CD4-positive, CD25-positive, alpha-beta regulatory T cell (primary cell): Measurements from ENCODE around the gene VWA3A. TPM values are rescaled to one million over a fixed set of nuclear protein-coding genes. Genes with fewer than 3 reads are reported as not detected.

Source experiments
- ATAC-seq, 2 donors: fragments of 150-1000 bp; cut with Tn5 transposase; one replicate each; pipeline ENCODE4 v1.10.0; 2021; ENCODE audit warnings: low read depth in 2 of 2, moderate number of reproducible peaks in 2 of 2, moderate library complexity in 1 of 2
- DNase-seq, 3 donors: peaks; one replicate each; pipeline versions ENCODE4 v3.0.0 to v3.0.0-alpha.2; 2012 to 2022; ENCODE audit warnings: mixed read lengths in 1 of 3
- H3K27ac ChIP-seq: one replicate; pipeline ENCODE4 v1.7.0; 2013; ENCODE audit warnings: mild to moderate bottlenecking, low read length; ENCODE audit not compliant: insufficient read depth, poor library complexity, severe bottlenecking
- H3K27me3 ChIP-seq: one replicate; pipeline ENCODE4 v1.7.0; 2013; ENCODE audit warnings: low read length; ENCODE audit not compliant: control insufficient read depth, insufficient read depth
- H3K36me3 ChIP-seq: one replicate; pipeline ENCODE4 v1.7.0; 2013; ENCODE audit warnings: mild to moderate bottlenecking, low read length, moderate library complexity; ENCODE audit not compliant: control insufficient read depth, insufficient read depth
- H3K4me1 ChIP-seq: 2 replicates; pipeline ENCODE4 v1.7.0; 2013; ENCODE audit warnings: mild to moderate bottlenecking, low read length; ENCODE audit not compliant: insufficient read depth, control insufficient read depth, poor library complexity, severe bottlenecking
- H3K4me3 ChIP-seq: one replicate; pipeline ENCODE4 v1.7.0; 2013; ENCODE audit warnings: low read depth, mild to moderate bottlenecking, low read length, moderate library complexity
- H3K9me3 ChIP-seq, 2 experiments: 1 replicate in 1 of 2; 2 replicates in 1 of 2; pipeline ENCODE4 v1.7.0; 2013; ENCODE audit warnings: low read length in 2 of 2, mild to moderate bottlenecking in 1 of 2, moderate library complexity in 1 of 2; ENCODE audit not compliant: control insufficient read depth in 2 of 2
- H3K27ac Mint-ChIP-seq, 3 donors: one replicate each; pipeline ENCODE4 v1.8.0; 2020 to 2022; ENCODE audit warnings: mild to moderate bottlenecking in 3 of 3, mixed read lengths in 3 of 3, moderate library complexity in 2 of 3
- H3K27me3 Mint-ChIP-seq: one replicate; pipeline ENCODE4 v1.8.0; 2022; ENCODE audit warnings: mild to moderate bottlenecking, mixed read lengths
- H3K36me3 Mint-ChIP-seq: one replicate; pipeline ENCODE4 v1.8.0; 2020; ENCODE audit warnings: mixed read lengths
- H3K4me1 Mint-ChIP-seq, 4 donors: one replicate each; pipeline ENCODE4 v1.8.0; 2020 to 2022; ENCODE audit warnings: mixed read lengths in 4 of 4, mild to moderate bottlenecking in 1 of 4
- H3K4me3 Mint-ChIP-seq, 4 donors: one replicate each; pipeline ENCODE4 v1.8.0; 2020 to 2022; ENCODE audit warnings: mild to moderate bottlenecking in 4 of 4, mixed read lengths in 4 of 4, moderate library complexity in 3 of 4
- H3K9me3 Mint-ChIP-seq, 7 donors: one replicate each; pipeline ENCODE4 v1.8.0; 2020 to 2022; ENCODE audit warnings: mixed read lengths in 7 of 7, mild to moderate bottlenecking in 3 of 7, moderate library complexity in 2 of 7
- polyA plus RNA-seq, 4 donors: library from polyadenylated mRNA; unstranded; fragments of 300-500 nt; fragmentation: Illumina TruSeq; gene quantifications; one replicate each; pipeline ENCODE4 v1.2.3, GENCODE V29; 2021
- total RNA-seq: library from RNA; stranded (reverse); gene quantifications from one replicate; pipeline ENCODE4 v1.2.3, GENCODE V29; 2022

The VWA3A gene
- total and polyA plus RNA-seq, 5 donors from 2014 or later = 0.37 TPM; not detected in 4

DNA sequence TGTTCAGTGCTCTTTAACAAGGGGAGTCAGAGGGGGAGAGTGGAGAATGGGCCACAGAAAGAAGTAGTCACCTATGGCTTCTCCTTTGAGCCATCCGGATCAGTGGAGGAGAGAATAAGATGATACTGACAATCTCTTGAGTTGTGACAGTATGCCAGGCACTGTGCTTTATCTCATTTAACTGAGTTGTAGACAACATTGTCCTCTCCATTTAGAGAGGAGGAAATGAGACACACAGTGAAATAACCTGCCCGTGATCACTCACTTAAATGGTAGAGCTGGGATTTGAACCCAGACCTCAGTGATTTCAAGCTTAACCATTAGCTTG lies 95.9 kb downstream of the VWA3A start:
- no peaks in the 10 kb centered on the region for H3K36me3 Mint-ChIP-seq
- Histone ChIP-seq H3K4me3 (no peak overlapping the region), H3K27ac (peak overlapping the region; percentile 100), H3K36me3 (no peaks in the 10 kb centered on the region), H3K9me3 (no peaks in the 10 kb centered on the region), H3K4me1 (peaks cover 42% of the 10 kb centered on the region), H3K27me3 (no peaks in the 10 kb centered on the region)
- no peak for ATAC-seq
- no peak for DNase-seq
- H3K27me3 Mint-ChIP-seq = no peaks in the 10 kb centered on the region
- peak overlapping the region in 3 of 4 donors; percentile 89 to 97 (median 95) for H3K4me3 Mint-ChIP-seq
- H3K27ac Mint-ChIP-seq = peak overlapping the region; percentile 100
- no peaks in the 10 kb centered on the region for H3K9me3 Mint-ChIP-seq
- peaks cover 14 to 53% (median 22%) of the 10 kb centered on the region in 4 donors for H3K4me1 Mint-ChIP-seq

DNA sequence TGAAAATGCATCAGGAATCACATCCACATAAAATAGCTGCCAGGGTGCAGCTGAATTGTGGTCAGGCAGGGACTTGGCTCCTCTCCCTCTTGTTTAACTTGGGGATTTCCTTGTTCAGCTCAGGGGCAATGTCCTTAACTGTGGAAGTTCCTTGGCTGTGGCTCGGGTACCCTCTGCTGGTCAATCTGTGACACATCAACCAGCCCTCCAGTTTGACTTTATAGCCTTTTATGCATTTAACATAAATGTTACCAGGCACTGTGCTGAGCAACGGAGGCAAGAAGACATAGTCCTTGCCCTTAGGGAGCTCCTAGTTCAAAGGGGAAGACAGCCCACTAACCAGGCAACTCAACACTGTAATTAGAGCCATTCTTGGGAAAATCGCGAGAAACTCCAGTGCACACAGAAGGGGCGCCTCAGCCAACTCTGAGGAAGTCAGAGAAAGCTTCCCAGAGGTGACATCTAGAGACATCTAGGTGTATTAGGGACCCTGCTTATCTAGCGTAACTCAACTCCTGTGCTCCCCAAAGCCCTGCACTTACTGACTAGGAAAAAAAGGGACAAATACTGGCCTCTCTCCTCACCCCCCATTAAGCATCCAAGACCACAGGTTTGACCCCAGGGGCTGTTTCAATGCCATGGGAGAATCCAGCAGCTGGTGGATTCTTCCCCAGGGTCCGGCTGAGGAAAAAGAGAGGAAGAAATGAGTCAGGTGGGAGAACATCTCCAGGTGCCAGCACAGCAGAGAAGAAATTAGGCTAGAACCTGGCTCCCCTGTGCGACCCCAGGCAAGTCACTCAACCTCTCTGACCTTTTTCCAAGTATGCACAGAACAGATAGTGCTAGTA lies 96.5 kb downstream of the VWA3A start:
- peaks cover 0 to 5% (median 0%) of the 10 kb centered on the region in 7 donors for H3K9me3 Mint-ChIP-seq
- H3K27ac Mint-ChIP-seq = peak overlapping the region; percentile 100
- DNase-seq (peak; percentile 58 to 87 (median 70)), ATAC-seq (no peak)
- H3K27me3 Mint-ChIP-seq = no peaks in the 10 kb centered on the region
- H3K4me1 Mint-ChIP-seq = peaks cover 14 to 58% (median 28%) of the 10 kb centered on the region in 4 donors
- peak overlapping the region; percentile 100 for H3K27ac ChIP-seq
- peaks cover 42% of the 10 kb centered on the region for H3K4me1 ChIP-seq
- H3K27me3 ChIP-seq = no peaks in the 10 kb centered on the region
- H3K4me3 Mint-ChIP-seq = peak overlapping the region; percentile 89 to 97 (median 94)
- H3K36me3 ChIP-seq = no peaks in the 10 kb centered on the region
- H3K9me3 ChIP-seq = no peaks in the 10 kb centered on the region
- H3K4me3 ChIP-seq = peak overlapping the region; percentile 77
- no peaks in the 10 kb centered on the region for H3K36me3 Mint-ChIP-seq

DNA sequence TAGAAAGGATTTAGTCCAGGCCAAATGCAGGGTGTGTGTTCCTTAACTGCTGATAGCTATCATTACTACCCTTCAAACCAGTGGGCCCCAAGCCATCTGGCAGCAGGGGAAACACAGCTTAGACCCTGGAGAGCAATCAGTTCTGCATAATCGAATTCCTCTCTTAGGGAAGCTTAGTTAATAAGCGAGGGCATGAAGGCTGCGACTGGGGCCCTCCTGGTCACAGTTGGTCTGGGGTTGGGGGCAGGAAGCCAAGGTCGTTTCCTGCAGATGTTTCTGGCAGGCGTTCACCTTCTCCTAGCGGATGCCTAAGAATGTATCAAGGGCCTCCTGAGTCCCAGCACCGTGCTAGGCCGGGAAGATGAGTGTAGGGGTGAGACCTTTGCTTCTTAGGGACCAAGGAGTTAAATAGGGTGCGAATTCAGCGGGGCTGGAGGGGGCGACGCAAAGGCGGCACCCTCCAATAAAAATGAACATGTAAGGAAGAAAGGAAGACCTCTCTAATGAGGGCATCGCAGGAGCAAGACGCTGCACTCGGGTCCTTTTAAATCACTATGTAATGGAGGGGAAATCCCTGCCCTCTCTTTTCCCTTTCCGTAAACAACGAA lies 97.2 kb downstream of the VWA3A start:
- Mint-ChIP-seq H3K4me1 (peaks cover 14 to 66% (median 32%) of the 10 kb centered on the region in 4 donors), H3K27ac (peak overlapping the region; percentile 100), H3K36me3 (no peaks in the 10 kb centered on the region), H3K4me3 (peak overlapping the region; percentile 89 to 97 (median 94)), H3K27me3 (no peaks in the 10 kb centered on the region), H3K9me3 (peaks cover 0 to 9% (median 0%) of the 10 kb centered on the region in 7 donors)
- H3K4me3 ChIP-seq = peak overlapping the region; percentile 77
- peaks cover 42% of the 10 kb centered on the region for H3K4me1 ChIP-seq
- H3K9me3 ChIP-seq = no peaks in the 10 kb centered on the region
- no peak for ATAC-seq
- H3K36me3 ChIP-seq = no peaks in the 10 kb centered on the region
- H3K27ac ChIP-seq = peak overlapping the region; percentile 100
- no peak for DNase-seq
- no peaks in the 10 kb centered on the region for H3K27me3 ChIP-seq

DNA sequence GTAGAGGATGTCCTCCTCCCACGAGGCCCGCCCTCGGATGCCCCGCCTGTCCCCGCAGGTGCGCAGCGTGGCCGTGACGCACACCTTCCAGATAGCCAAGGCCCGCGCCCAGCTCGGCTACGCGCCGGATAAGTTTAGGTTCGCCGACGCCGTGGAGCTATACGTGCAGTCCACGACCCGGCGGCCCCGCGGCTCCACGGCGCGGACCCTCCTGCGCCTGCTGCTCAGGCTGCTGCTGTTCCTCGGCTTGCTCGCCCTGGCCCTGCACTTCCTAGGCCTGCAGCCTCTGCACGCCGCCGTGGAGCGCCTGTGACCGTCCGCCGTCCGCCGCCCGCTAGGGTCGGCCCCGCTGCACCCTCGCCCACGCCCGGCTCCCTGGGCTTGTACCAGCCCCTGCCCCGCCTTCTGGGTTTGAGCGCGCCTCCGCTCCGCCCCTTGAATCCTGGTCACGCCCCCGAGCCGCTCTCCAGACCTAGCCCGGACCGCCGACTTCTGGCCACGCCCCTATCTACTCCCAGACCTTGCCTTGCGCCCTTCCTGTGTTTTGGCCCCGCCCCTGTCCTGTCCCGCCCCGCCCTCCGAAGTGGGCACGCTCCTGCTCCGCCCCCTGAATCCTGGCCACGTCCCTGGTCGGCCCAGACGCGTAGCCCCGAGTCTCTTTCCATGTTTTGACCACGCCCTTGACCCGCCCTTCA lies 97.9 kb downstream of the VWA3A start:
- Histone ChIP-seq H3K9me3 (no peaks in the 10 kb centered on the region), H3K27me3 (no peaks in the 10 kb centered on the region), H3K36me3 (no peaks in the 10 kb centered on the region), H3K27ac (peak overlapping the region; percentile 100), H3K4me3 (peak overlapping the region; percentile 77), H3K4me1 (peaks cover 47% of the 10 kb centered on the region)
- Mint-ChIP-seq H3K36me3 (no peaks in the 10 kb centered on the region), H3K4me3 (peak overlapping the region; percentile 89 to 97 (median 94)), H3K27ac (peak overlapping the region; percentile 100), H3K9me3 (peaks cover 0 to 9% (median 0%) of the 10 kb centered on the region in 7 donors), H3K27me3 (peaks cover 3% of the 10 kb centered on the region), H3K4me1 (peaks cover 19 to 73% (median 35%) of the 10 kb centered on the region in 4 donors)
- DNase-seq (peak; percentile 90 to 99 (median 96)), ATAC-seq (peak; percentile 49 to 54)

DNA sequence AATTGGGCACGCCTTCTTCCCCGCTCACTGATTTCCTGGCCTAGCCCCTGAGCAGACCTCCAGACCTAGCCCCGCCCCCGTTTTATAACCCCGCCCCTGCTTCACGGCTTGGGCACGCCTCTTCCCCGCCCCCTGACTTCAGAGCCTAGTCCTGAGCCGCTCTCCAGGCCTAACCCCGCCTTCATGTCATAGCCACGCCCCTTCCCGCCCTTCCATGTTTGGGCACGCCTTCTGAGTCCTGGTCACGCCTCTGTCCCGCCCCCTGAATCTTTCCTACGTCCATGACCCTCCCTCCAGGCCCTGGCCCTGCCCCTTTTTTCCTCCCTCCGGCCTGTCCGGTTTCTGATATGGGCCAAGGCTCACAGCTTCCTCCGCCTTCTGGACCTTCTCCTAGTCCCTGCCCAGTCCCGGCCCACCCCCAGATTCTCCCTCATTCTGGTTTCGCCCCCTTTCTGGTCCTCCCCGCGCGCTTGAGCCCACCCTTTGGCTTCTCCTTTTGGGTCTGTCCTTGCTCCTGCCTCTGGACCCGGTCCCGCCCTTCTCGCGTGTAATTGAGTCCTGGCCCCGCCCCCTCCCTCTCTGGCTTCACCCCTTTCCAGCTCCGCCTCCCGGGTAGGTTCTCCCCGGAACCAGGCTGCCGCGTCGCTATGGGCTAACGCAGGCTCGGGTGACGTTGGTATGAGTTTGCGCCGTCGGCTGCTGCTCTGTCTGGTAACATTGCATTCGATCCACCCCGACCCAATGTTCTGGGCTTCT lies 98.6 kb downstream of the VWA3A start:
- Histone ChIP-seq H3K27ac (peak overlapping the region; percentile 100), H3K27me3 (no peaks in the 10 kb centered on the region), H3K9me3 (no peaks in the 10 kb centered on the region), H3K36me3 (no peaks in the 10 kb centered on the region), H3K4me3 (peak overlapping the region; percentile 95), H3K4me1 (peaks cover 53% of the 10 kb centered on the region)
- H3K27me3 Mint-ChIP-seq = peaks cover 11% of the 10 kb centered on the region
- ATAC-seq = peak; percentile 58 to 71
- H3K27ac Mint-ChIP-seq = peak overlapping the region; percentile 100
- peak overlapping the region; percentile 89 to 97 (median 94) for H3K4me3 Mint-ChIP-seq
- H3K9me3 Mint-ChIP-seq = peaks cover 0 to 9% (median 2%) of the 10 kb centered on the region in 7 donors
- H3K4me1 Mint-ChIP-seq = peaks cover 26 to 78% (median 41%) of the 10 kb centered on the region in 4 donors
- no peaks in the 10 kb centered on the region for H3K36me3 Mint-ChIP-seq
- peak; percentile 98 to 99 (median 99) for DNase-seq

DNA sequence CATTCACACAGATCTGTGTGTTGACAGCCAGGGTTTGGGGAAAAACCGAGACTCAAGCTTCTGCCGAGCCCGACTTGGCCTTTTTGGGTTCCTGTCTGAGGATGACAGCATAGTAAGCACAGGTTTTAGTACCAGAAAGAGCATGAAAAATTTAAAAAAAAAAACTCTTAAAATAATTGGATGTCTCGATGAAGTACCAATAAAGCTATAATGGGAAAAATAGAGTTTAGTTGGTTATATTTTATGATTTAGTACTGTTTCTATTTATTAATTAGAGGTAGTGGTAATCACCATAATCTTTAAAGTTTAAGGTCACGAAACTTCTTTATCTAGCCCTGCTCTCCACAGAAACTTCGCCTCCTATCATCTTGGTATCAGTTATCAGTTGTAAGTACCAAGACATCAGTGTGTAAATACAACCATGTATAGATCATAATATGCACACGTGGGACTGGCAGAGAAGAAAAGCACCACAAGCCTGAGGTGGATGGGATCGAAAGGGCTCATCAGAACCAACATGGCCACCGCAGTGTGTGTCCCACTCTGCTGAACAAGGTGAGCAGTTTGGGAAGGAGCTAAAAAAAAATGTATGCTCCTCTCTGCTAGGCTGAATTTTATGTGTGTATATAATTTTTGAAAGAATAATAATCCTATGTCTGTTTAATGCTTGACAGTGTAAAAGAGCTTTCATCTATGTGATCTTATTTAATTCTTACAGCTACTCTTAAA lies 99.4 kb downstream of the VWA3A start:
- peak overlapping the region; percentile 95 for H3K4me3 ChIP-seq
- peak overlapping the region; percentile 89 to 97 (median 94) for H3K4me3 Mint-ChIP-seq
- no peak for ATAC-seq

More for the DNA sequence above, 99.4 kb downstream of the VWA3A start:
- peak overlapping the region; percentile 100 for H3K27ac Mint-ChIP-seq
- H3K9me3 ChIP-seq = no peaks in the 10 kb centered on the region
- H3K27me3 Mint-ChIP-seq = peaks cover 13% of the 10 kb centered on the region
- H3K36me3 Mint-ChIP-seq = no peaks in the 10 kb centered on the region
- H3K36me3 ChIP-seq = no peaks in the 10 kb centered on the region
- no peaks in the 10 kb centered on the region for H3K27me3 ChIP-seq
- peak; percentile 30 to 65 (median 49) for DNase-seq
- H3K4me1 ChIP-seq = peaks cover 58% of the 10 kb centered on the region
- H3K9me3 Mint-ChIP-seq = peaks cover 0 to 9% (median 2%) of the 10 kb centered on the region in 7 donors
- peaks cover 29 to 82% (median 45%) of the 10 kb centered on the region in 4 donors for H3K4me1 Mint-ChIP-seq
- peak overlapping the region; percentile 100 for H3K27ac ChIP-seq
